GM18519 (cell line): ENCODE data around the gene IL4R.

Experiments
- ATAC-seq: cut with Tn5 transposase; IDR thresholded peaks from one replicate; pipeline ENCODE4 v1.9.1; 2021; ENCODE audit warnings: mild to moderate bottlenecking, moderate library complexity; ENCODE audit not compliant: unreplicated experiment, low FRiP score

Gene IL4R

DNA sequence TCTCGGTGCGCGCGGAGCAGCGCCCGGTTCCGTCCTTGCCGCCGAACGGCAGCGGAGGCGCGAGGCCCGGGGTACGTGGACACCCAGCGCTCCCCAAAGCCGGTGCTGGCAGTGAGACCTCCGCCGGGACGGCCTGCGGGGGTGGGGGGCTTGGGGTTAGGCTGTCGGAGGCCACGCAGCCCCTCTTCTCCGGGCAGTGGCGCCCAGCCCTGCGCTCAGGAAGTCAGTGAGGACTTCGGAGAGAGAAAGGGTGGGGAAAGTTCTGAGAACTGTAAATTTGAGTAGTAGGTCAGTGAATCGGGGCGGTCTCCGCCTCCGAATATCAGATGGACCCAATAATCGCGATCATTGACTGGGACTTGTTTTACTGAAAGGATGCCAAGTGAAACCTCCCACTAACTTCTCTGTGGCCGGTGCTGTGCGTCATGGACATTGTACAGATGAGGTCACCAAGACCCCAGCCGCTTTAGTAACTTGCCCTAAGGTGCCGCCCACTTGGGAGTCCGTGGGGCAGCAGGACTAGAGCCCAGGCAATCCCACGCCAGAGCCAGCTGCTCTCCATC lies 468 bp downstream of the IL4R start:
- ATAC-seq: no peak

DNA sequence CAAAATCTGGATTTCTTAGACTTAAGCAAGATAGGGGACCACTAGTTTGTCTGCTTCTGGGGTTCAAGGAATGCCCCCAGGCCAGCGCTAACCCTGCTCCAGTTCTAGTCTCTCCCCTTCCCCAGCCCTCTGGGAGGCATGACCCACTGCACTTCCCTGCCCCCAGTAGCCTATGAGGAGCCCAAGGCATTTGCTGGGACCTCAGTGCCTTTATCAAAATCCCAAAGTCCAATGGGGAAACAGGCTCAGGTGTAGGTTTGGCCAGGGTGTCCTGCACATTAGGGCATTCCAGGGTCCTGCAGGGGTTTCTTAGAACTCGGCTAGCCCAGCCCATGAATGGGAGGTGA lies 1.2 kb downstream of the IL4R start:
- ATAC-seq: no peak

GRCh38 chr16:27315333-27316037 lies 1.7 kb downstream of the IL4R start:
- no peak for ATAC-seq

GRCh38 chr16:27316038-27316680 lies 2.4 kb downstream of the IL4R start:
- ATAC-seq: no peak

DNA sequence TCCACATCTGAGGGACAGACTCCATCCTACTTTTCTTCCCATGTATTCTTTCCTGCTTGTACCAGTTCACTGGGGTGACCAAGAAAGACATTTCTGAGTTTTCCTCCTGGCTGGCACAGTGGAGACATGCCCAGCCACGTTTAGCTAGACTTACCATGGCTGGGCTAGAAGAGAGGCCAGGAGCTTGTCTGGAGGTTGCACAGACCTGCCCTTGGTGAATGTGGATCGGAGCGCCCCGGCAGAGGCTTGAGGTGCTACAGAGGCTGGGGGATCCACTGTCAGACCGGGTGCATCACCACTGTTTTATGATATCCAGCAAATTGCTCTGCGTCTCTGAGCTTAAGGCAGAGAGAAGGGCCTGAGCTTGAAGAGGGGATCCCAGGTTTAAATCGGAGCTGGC lies 3.5 kb downstream of the IL4R start:
- ATAC-seq: no peak

- no peak for ATAC-seq
Observed at GRCh38 chr16:27317738-27318391, 4.1 kb downstream of the IL4R start.

DNA sequence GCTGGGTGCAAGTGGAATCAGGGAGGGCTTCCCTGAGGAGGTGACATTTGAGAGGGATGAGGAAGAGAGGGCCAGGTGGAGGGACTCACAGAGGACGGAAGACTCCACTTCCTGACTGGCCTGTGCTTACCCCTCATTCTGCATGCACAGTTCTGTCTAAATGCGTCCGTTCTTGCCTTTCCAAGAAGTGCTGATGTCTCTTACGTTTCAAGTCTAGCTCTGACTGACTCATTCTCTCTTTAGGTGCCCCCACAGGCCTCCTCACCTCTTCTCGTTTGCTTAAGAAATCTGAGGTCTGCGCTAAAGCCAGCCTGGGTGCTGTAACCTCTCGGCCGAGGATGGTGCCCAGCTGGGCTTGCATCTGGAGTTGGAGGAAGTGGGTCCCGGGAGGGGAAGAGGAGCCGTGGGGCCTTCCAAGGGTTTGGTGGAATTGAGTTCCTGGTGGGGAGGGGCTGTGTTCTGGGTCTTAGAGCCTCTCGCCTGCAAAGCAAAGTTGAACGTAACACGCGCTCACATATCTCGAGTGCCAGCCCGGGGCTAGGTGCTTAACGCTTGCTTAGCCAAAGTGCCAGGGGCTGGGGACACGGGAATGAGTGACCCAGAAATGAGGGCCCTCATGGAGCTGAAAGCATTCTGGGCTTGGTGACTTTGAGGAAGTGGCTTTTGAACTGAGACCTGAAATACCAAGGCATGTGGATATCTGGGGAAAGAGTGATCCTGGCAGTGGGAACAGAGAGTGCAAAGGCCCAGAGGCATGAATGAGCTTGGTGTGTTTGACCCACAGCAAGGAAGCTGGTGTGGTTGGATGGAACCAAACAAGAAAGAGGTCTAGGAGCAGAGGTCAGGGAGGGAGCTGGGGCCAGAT lies 4.8 kb downstream of the IL4R start:
- peak; percentile 50 for ATAC-seq

DNA sequence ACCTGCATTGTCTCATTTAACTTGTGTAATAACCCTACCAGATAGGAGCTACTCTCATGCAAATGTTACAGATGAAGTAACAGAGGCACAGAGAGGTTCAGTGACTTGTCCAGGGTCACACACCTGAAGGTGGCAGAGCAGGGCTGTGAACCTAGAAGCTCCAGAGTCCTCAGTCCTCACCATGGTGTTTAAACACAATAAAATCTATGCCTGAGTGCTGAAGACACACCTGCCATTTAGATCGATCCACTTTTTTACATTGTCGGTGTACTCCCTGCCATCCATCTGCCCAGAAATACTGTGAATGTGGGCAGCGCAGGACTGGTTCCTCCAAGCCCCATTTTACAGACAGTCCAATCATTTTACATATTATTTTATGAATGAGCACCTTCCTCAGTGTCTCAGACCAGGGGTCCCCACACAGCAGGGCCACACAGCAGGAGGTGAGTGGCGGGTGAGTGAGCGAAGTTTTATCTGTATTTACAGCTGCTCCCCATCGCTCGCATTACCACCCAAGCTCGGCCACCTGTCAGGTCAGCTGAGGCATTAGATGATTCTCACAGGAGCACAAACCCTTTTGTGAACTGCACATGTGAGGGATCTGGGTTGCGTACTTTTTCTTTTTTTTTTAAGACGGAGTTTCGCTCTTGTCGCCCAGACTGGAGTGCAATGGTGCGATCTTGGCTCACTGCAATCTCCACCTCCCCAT lies 5.6 kb downstream of the IL4R start:
- no peak for ATAC-seq

GRCh38 chr16:27320261-27321012 lies 6.7 kb downstream of the IL4R start:
- no peak for ATAC-seq

DNA sequence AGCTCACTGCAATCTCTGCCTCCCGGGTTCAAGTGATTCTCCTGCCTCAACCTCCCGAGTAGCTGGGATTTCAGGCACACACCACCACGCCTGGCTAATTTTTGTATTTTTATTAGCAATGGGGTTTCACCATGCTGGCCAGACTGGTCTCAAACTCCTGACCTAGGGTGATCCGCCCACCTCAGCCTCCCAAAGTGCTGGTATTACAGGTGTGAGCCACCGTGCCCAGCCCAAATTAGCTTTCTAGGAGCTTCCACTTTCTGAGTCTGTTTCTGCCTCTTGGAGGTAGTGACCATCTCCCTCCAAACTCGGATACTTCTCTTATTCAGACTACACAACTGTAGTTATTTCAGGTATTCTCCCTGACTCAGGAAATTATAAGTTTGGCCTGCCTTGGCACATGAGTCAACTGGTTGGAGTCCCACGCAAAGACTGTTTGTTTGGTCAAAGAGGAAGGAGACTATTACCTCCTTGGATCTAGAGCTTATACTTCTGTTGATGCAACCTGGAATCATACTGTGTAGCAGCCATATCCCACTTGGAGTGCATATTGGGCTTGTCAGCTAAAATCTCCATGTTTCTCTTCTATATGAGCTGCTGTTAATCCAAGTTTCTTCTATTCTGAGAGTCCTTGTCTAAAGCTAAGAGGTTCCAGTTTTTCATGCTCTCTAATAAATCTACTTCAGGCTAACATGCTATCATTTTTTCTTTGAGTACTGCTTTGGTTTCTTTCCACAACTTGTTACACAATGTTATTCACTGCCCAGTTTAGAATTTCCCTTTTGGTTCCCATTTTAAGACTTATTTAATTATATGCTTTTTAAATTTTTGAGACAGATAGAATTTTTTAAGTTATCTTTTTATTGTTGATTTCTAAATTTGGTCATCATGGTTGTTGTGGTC lies 7.5 kb downstream of the IL4R start:
- no peak for ATAC-seq

GRCh38 chr16:27322858-27323780 lies 9.3 kb downstream of the IL4R start:
- ATAC-seq: no peak

GRCh38 chr16:27323781-27324561 lies 10.2 kb downstream of the IL4R start:
- ATAC-seq: no peak

GRCh38 chr16:27324851-27325301 lies 11.1 kb downstream of the IL4R start:
- no peak for ATAC-seq

- no peak for ATAC-seq
Observed at GRCh38 chr16:27325736-27326135, 12.0 kb downstream of the IL4R start.

- no peak for ATAC-seq
Observed at GRCh38 chr16:27326251-27326650, 12.5 kb downstream of the IL4R start.

- no peak for ATAC-seq
Observed at GRCh38 chr16:27326738-27327585, 13.2 kb downstream of the IL4R start.
